Suppressor macrophage treated with lipopolysaccharide for 1 hour (primary cell): Measurements from ENCODE around the gene KDELR1.

Experiments used
- DNase-seq, 3 donors: peaks; one replicate each; pipeline ENCODE4 v3.0.0-alpha.2; 2020 to 2022

Gene KDELR1

DNA sequence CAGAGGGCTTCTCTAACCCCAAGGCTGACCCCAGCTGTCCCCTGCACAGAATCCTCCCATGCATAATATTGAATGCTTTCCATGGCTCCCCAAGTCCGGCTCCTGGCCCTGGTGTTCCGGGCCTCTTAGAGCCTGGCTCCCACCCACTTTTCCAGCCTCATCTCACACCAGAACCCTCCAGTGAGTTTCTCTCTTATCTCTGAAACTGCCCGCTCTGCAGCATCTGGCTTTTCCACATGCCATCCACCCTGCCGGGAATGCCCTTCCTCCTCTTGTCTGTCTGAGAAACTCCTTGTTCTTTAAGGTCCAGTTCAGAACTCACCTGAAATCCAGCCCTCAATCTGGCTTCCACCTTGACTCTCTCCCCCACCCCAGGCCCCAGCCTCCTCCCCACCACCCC lies 20.4 kb downstream of the KDELR1 start:
- DNase-seq = no peak

DNA sequence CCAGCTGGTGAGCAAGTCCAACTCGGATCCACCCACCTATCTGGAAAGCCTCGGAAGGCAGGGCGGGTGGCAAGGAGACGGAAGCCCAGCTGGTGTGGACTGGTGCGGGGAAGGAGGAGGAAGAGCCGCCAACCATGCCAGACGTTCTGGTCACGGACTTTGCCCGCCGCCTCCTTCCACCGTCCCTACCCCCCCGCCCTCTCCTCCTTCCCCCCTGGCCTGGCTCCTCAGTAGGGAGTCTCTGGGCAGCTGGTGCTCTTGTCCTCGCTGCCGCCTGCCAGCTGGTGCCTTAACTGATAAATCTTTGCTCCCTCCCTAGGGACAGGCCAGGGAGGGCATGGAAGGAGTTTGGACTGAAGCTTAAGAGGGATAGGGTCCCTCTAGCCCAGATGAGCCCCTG lies 22.4 kb downstream of the KDELR1 start:
- no peak for DNase-seq

DNA sequence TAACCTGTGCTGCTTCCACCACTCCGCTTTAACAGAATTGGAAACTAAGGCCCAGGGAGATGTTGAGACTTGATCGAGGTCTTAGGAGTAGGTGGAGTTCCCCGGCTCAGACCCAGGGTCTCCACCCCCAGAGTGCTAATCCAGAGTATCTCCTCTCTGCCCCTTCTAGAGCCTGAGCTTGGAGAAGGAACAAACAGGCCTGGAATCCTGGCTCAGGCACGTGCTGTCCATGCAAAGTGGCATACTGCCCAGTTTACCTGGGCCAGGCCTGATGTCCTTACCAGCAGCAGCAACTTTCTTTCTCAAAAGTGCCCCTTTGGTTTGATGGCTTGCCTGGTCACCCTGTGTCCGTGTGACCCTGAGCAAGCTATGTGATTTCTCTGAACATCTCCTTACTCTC lies 23.5 kb downstream of the KDELR1 start:
- no peak for DNase-seq

DNA sequence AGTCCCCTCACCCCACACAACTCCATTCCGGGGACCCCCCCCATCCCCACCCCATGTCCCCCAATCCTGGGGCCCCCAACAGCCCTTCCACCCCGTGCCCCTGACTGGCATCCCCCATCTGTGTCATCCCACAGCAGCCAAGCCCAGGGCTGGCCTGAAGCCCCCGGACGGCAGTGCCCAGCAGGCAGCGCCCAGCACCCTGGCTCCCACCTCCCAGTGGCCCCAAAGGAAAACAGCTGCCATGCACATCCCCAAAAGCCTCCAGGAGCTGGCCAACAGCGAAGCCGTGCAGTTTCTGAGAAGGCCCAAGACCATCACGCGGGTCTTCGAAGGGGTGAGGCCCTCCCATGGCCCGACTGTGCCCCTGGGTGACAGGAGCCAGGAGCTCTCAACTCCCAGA lies 25.7 kb downstream of the KDELR1 start:
- no peak for DNase-seq

DNA sequence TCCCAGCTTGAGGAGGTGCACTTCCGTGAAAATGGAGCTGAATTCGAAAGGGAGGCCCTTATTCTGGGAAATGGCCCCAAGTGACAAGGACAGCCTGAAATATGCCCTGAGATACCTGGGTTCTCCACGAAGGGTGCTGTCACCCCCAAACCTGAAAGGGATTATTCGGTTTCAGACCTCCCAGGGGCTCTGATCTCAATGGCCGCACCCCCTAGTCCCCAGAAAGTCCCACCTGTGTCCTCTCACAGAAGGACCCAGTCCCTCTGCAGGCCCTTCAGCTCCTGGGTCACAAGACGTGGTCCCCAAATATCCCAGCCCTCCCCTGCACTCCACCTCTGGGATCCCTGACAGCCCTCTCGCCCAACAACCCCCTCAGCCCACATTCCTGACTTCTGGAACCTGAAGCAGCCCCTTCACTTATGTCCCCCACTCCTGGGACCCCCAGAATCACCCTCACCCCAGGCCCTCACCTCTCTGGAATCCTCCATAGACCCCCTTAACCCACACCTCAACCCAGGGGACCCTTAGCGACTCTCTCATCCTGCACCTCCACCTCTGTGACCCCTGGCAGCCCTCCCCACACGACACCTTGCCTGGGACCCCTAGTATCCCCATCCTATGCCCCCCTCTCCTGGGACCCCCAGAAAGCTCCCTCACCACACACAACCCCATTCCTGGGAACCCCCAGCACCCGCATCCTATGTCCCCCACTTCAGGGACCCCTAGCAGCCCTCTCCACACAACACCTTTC lies 26.6 kb downstream of the KDELR1 start:
- no peak for DNase-seq

DNA sequence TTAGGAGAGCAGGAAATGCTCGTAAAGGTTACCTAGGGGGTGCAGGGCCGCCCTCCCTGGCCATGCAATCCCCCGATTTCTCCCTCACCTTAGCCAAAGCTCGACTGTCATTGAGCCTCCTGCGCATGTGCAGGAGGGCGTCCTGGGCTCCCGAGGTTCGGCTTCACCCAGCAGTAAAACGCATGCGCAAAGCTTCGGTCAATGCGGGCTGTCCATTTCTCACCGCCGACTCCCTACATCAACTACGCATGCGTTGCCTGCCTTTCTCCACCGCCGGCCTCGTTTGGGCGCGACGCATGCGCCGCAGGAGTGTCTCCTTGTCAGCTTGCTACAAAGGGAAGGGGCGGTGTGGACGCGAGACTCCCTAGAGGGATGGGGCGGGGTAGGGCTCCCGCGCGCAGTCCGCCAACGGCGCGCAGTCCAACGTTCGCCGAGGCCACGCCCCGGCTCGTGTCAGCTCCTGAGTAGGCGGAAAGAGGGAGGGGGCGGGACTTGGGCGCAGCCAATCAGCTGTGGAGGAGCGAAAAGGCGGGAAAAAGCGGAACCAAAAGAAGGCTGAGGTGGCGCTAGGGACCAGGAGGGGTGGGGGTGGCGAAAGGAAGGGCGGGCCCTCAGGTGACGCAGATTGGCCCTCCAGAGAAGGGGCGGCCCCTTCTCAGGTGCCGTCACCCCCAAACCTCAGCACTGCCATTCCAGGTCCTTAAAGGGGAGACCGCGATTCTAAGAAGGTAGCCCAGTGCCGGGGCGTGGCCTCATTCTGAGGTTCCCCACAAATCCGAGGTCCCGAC lies 27.3 kb downstream of the KDELR1 start, which contains the start of the genes SYNGR4 and TMEM143:
Gene SYNGR4, plus strand, starts transcription at position 558 of the 788 bp plus-strand sequence. CDS start 1,476 bp downstream, outside the sequence.
Gene TMEM143, minus strand, starts transcription at position 131 of the 788 bp plus-strand sequence. Its CDS starts 20 bp downstream, at position 111.
- DNase-seq = peak; percentile 100

DNA sequence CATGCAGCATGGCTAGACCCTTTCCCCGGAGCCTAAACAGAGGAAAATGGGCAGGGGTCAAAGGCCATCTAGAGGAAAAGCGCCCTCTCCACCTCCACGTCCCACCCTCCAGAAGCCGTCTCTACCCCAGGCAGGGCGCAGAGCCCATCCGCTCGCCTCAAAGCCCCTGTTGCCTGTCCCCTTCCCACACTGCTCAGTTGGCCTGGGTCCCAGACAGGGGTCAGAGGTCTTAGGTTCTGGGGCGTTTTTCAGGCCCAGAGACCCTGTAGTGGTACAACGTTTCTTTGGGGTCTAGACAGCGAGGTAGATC lies 27.9 kb downstream of the KDELR1 start:
- DNase-seq = no peak

DNA sequence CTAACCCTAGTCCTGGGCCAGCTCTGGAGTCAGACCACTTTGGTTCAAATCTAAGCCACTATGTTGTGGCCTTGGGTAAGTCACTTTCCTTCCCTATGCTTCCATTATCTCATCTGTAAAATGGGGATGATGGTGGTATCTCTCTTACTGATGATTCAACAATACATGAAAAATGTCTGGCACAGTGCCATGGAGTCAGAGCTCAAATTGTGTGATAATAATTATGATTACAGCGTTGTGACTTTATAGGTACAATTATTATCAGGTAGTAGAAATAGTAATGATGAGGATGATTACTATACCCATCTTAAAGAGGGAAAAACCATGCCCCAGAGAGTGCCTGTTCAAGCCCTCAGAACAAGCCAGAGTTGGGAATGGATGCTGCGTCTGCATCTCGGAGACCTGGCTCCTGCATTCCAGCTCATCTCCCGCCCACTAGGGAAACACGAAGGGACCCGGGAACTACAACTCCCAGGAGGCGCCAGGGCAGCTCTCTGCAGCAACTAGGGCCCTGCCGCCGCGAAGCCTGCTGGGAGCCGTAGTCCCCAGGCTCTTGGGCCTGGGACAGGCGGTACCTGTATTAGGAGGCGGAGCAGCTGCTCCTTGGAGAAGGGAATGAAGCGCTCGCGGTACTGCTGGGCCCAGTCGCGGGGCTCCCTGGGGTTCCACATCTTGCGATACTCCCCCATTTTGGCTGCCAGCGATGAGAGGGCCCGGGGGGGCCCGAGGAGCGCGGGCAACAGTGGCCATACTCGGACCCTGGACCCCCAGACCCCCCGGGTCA lies 28.4 kb downstream of the KDELR1 start:
- DNase-seq = peak; percentile 93 to 95 (median 94)

DNA sequence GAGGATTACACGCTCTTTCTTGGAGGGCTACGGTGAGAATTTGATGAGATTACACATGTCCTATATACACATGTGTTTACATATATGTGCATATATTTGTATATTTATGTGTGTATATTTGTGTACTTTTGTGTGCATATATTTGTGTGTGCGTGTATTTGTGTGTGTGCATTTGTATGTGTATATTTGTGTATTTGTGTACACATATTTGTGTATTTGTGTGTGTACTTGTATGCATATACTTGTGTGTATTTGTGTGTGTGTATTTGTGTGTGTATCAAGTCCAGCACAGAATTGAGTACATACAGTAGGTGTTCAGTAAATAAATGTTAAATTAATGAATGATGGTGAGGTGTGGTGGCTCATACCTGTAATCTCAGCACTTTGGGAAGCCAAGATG lies 29.4 kb downstream of the KDELR1 start:
- no peak for DNase-seq

DNA sequence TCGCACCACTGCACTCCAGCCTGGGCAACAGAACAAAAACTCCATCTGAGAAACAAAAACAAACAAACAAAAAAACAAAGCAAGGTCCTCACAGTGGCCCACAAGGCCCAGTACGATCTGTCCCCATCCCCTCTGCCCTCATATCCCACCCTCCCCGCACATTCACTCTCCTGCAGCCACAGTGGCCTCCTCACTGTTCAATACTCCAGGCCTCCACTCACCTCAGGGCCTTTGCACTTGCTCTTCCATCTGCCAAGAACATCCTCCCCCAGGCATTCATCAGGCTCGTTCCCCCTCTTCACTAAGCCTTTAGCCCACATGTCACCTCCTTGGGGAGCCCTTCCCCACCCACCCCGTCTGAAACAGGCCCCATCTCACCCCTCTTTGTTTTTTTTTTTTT lies 32.2 kb downstream of the KDELR1 start:
- no peak for DNase-seq

DNA sequence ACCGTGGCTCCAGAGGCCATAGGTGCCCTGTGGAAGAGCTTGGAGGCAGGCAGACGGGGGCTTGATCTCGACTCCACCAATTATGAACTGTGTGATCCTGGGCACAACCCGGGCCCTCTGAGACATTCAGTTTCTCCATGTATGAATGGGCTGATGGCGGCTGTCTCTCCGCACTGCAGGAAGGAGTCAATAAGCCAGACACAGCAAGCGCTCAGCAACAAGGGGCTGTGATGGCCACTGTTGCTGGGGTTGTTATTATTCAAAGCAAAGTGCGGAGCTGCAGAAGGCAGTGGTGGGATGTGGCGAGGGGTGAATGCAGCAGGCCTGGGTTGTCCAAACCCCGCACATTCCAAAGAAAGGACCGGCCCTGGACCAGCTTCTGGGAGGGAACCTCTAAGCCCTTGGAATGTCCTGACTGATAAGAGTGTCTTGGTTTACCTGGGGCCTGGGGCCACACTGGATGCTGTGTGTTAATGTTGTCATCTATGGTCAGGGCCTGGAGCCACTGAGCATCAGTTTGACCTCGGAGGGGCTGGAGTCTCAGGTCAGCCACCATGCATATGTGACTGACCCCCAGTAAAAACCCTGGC lies 35.9 kb downstream of the KDELR1 start:
- no peak for DNase-seq

DNA sequence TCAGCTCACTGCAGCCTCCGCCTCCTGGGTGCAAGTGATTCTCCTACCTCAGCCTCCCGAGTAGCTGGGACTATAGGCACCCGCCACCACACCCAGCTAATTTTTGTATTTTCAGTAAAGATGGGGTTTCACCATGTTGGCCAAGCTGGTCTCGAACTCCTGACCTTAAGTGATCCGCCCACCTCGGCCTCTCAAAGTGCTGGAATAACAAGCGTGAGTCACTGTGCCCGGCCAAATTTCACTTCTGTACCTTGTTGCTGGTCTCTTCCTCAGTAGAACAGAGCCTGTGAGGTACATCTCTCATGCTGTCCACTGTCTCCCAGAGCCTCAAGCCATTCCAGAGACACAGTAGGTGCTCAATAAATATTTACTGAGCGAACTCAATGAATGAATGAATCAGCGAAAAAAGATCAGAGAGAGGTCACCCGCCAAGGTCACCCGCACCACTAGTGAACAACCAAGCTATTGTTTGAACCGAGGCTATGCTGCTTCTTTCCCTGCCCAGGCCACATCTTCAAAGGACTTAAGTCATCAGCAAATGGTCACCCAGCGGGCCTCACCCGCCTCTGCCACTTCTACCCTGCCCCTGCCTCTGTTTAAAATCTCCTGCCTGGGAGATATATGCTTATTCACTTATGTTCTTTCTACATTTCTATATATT lies 36.9 kb downstream of the KDELR1 start:
- no peak for DNase-seq

DNA sequence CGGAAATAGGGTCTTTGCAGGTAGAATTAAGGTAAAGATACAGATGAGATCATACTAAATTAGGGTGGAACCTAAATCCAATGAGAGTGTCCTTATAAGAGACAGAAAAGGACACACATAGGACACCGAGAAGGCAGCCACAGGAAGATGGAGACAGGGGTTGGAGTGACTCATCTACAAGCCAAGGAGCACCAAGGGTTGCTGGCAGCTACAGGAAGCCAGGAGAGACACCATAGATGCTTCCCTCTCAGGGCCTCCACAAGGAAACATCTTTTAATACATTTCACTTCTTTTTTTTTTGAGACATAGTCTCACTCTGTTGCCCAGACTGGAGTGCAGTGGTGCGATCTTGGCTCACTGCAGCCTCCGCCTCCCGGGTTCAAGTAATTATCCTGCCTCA lies 37.7 kb downstream of the KDELR1 start:
- DNase-seq = no peak

DNA sequence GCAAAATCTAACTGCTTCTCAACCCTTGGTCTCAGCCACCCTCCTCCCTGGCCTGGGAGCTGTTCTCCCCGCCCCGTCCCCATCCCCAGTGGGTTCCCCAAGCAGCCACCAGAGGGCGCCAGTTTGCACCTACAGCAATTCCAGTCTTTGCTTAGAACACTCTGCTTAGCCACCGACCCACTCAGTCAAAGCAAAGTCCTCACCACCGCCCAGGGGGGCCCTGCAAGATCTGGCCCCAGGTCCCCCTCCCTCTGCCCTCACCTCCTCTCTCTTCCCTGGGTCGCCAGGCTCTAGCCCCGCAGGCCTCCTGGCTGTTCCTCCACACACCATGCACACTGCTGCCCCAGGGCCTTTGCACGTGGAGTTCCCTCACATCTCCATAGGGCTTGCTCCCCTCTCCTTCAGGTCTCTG lies 40.0 kb downstream of the KDELR1 start:
- peak; percentile 73 to 84 (median 80) for DNase-seq

DNA sequence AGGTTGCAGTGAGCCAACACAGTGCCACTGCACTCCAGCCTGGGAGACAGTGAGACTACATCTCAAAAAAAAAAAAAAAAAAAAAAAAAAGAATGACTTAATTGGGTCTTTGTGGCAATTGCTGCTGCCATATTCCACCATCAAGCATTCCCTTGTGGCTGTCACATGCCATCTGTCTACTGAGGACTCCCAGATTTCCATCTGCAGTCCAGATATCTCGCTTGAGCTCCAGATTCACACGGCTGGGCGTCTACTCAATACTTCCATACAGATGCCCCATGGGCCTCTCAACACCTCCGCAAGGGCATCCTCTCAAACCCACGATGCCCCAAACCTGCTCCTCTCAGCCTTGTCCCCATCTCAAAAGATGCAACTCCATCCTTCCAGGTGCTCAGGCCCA lies 40.5 kb downstream of the KDELR1 start:
- DNase-seq = no peak

DNA sequence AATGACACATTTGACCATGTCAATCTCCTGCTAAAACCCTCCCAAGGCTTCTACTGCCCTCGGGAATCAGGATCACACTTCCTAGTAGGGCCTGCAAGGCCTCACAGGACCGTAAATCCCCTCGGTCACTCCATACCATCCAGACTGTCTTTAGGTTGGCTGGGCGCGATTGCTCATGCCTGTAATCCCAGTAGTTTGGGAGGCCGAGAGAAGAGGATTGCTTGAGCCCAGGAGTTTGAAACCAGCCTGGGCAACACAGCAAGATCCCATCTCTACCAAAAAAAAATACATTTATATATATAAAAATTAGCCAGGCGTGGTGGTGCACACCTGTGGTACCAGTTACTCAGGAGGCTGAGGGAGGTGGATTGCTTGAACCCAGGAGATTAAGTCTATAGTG lies 42.6 kb downstream of the KDELR1 start:
- no peak for DNase-seq

DNA sequence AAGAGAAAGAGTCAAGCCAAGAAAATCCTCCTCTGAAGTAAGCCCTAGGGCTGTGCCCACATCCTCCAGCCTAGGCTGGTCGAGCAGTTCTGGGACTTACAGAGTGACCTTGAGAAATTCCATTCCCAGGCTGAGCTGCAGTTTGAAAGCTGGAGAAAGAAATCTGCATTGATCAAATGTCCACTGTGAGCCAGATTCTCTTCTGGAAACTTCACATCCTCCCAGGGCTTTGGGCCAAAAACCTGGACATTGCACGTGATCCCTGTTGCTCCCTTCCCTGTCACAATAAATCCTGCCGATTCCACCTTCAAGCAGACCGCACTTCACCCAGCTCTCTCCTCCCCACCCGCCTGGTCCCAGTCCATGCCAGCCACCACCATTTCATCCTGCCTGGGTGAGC lies 43.3 kb downstream of the KDELR1 start:
- no peak for DNase-seq

DNA sequence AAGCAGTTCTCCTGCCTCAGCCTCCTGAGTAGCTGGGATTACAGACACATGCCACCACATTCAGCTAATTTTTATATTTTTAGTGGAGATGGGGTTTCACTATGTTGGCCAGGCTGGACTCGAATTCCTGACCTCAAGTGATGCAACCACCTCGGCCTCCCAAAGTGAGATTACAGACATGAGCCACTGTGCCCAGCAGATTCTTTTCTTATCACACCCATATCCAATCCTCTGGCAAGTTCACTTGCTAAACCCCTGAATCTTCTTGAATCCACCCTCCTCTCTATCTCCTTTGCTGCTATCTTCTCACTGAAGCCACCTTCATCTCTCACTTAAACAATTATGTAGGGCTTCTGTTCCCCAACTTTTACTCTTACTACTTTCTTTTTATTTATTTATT lies 45.2 kb downstream of the KDELR1 start:
- DNase-seq = no peak

DNA sequence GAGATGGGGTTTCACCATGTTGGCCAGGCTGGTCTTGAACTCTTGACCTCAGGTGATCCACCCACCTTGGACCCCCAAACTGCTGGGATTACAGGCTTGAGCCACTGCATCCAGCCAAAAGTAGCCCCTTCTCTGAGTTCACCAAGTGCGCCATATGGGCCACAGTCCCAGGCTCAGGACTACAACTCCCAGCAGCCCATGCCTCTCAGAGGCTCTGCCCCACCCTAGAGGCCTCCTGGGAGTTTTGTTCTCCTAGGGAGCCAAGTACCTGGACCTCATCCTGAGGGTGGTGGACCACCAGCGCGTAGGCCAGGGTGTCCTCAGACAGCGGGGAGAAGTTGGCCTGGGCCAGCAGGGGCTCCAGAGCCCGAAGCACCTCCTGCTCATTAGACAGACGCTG lies 46.5 kb downstream of the KDELR1 start:
- no peak for DNase-seq

DNA sequence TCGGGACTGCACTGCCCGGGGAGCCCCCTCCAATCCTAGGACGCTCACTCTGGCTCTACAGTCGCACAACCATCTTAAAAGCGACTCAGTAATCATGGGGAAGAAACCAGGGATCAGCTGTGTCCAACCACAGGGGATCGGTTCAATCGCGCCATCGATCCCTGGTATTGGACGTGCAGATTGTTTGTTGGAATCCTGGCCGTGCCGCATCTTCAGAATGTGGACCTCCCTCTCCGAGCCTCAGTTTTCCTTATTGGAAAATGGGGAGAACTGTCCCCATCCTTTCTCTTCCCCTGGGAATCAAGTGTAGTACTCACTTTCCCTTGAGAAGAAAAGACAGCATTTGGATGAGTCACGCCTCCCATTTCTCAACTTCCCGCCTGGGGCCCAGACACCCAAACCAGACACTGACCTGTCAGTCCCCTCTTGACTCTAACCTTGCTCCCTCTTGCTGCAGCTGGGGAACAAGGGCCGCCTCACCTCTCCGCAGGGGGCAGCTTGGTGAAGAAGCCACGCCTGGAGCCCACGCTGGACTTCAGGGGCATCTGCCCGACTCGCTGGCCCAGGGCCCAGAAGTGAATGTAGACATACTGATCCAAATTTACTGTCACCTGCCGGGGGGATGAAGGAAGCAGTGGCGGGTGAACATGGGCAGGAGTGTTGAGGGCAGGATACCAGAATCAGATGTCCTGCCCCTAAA lies 48.4 kb downstream of the KDELR1 start:
- peak in 2 of 3 donors; percentile 32 to 49 for DNase-seq

DNA sequence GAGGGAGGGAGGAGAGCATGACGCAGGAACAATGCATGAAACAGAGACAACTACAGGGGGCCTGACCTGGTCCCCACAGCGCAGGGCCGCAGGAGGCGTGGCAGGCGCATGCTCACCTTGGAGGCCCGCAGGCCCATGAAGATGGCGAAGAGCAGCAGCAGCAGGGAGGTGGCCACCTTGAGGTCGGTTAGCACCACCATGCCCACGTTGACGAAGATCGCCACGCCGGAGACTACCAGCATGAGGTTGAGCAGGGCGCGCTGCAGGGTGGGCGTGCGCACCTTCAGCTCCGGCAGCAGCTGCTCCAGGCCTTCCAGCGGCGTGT lies 49.0 kb downstream of the KDELR1 start:
- no peak for DNase-seq
